SK-N-SH (cell line): Measurements from ENCODE around the gene PDE8A. TPM values are rescaled to one million over a fixed set of nuclear protein-coding genes. Genes with fewer than 3 reads are reported as not detected.
A peak's percentile ranks its signal among the peaks of the same experiment; 100 is the strongest.

Experiments used
- CTCF ChIA-PET: fragments of 300-600, 350-600 bp; formaldehyde crosslinking; extraction: SDS; loops from one replicate; lab custom pipeline; 2021; lab: Yijun Ruan, JAX
- POLR2A ChIA-PET: fragments of 350-600 bp; sonication (Branson Sonifier 250); formaldehyde crosslinking; extraction: SDS; loops from one replicate; lab custom pipeline; 2020; ENCODE audit warnings: antibody characterized with exemption, inconsistent platforms; lab: Yijun Ruan, JAX
- DNase-seq: peaks from one replicate; pipeline ENCODE4 v3.0.0; 2012
- H2AFZ ChIP-seq: fragments of 200-600 bp; sonication (generic); 2 replicates; pipeline ENCODE4 v1.8.1; 2016; ENCODE audit warnings: antibody characterized with exemption, mild to moderate bottlenecking, low read depth
- H3F3A ChIP-seq: fragments of 200-600 bp; sonication (generic); replicated peaks from 2 replicates; pipeline ENCODE3; 2016; ENCODE audit warnings: antibody characterized with exemption, mild to moderate bottlenecking; ENCODE audit not compliant: insufficient read depth
- H3K27ac ChIP-seq, 2 experiments: fragments of 200-500 bp in 1 of 2; fragments of 200-600 bp in 1 of 2; sonication (Bioruptor generic) in 1 of 2; sonication (generic), shearing (Covaris generic) in 1 of 2; 2 replicates each; pipeline versions ENCODE4 v1.5.1 to v1.6.1; 2014 to 2016; ENCODE audit warnings: low read depth in 2 of 2, inconsistent platforms in 1 of 2, low read length in 1 of 2, mild to moderate bottlenecking in 1 of 2, mixed read lengths in 1 of 2
- H3K27me3 ChIP-seq: fragments of 200-600 bp; sonication (generic), shearing (Covaris generic); 2 replicates; pipeline ENCODE4 v1.6.1; 2016; ENCODE audit warnings: mixed run types; ENCODE audit not compliant: insufficient read depth
- H3K36me3 ChIP-seq, 2 experiments: fragments of 200-500 bp in 1 of 2; fragments of 200-600 bp in 1 of 2; sonication (Bioruptor generic) in 1 of 2; sonication (generic) in 1 of 2; replicated peaks in 1 of 2; 2 replicates each; pipeline versions ENCODE3 to v1.5.1; 2014 to 2016; ENCODE audit warnings: low read length in 1 of 2, mild to moderate bottlenecking in 1 of 2; ENCODE audit not compliant: insufficient read depth in 2 of 2, control insufficient read depth in 1 of 2
- H3K4me1 ChIP-seq, 2 experiments: fragments of 200-500 bp in 1 of 2; fragments of 200-600 bp in 1 of 2; sonication (Bioruptor generic) in 1 of 2; sonication (generic), shearing (Covaris generic) in 1 of 2; 2 replicates each; pipeline versions ENCODE4 v1.5.1 to v1.6.1; 2014 to 2016; ENCODE audit warnings: low read depth in 1 of 2, low read length in 1 of 2, mixed run types in 1 of 2; ENCODE audit not compliant: insufficient read depth in 2 of 2, control insufficient read depth in 1 of 2
- H3K4me2 ChIP-seq: fragments of 200-600 bp; sonication (generic), shearing (Covaris generic); 2 replicates; pipeline ENCODE4 v1.6.1; 2017; ENCODE audit warnings: mixed run types
- H3K4me3 ChIP-seq, 2 experiments: fragments of 200-500 bp in 1 of 2; fragments of 200-600 bp in 1 of 2; sonication (Bioruptor generic) in 1 of 2; sonication (generic), shearing (Covaris generic) in 1 of 2; 2 replicates each; pipeline versions ENCODE4 v1.5.1 to v1.8.1; 2014 to 2016; ENCODE audit warnings: low read depth in 2 of 2, inconsistent platforms in 1 of 2, low read length in 1 of 2, mild to moderate bottlenecking in 1 of 2, mixed read lengths in 1 of 2, moderate library complexity in 1 of 2
- H3K79me2 ChIP-seq: fragments of 200-600 bp; sonication (generic); 2 replicates; pipeline ENCODE4 v1.8.1; 2017; ENCODE audit warnings: mild to moderate bottlenecking; ENCODE audit not compliant: insufficient read depth
- H3K9ac ChIP-seq: fragments of 200-600 bp; sonication (generic); 2 replicates; pipeline ENCODE4 v1.6.1; 2017; ENCODE audit warnings: mixed run types
- H3K9me2 ChIP-seq: fragments of 200-600 bp; sonication (generic); 2 replicates; pipeline ENCODE4 v1.6.1; 2017; ENCODE audit warnings: mixed run types
- H3K9me3 ChIP-seq: fragments of 200-600 bp; sonication (generic); 2 replicates; pipeline ENCODE4 v1.6.1; 2017; ENCODE audit warnings: mixed run types, mild to moderate bottlenecking, moderate library complexity
- H4K20me1 ChIP-seq: fragments of 200-600 bp; sonication (generic); 2 replicates; pipeline ENCODE4 v1.6.1; 2017; ENCODE audit warnings: mild to moderate bottlenecking, mixed run types; ENCODE audit not compliant: insufficient read depth
- CHD2 ChIP-seq: fragments of 150-350 bp; IDR thresholded peaks from 2 replicates; pipeline ENCODE4 v1.6.1; 2018; ENCODE audit warnings: low read length; ENCODE audit not compliant: partially characterized antibody
- EP300 ChIP-seq, 2 experiments: IDR thresholded peaks; 2 replicates each; pipeline versions ENCODE4 v1.4.0 to v1.6.1; 2012; ENCODE audit warnings: borderline replicate concordance in 1 of 2, low read depth in 1 of 2, low read length in 1 of 2
- FOXJ3 ChIP-seq: sonication (generic); formaldehyde crosslinking; IDR thresholded peaks from 2 replicates; pipeline ENCODE4 v1.5.1; 2020; ENCODE audit warnings: mild to moderate bottlenecking, missing genetic modification reagents
- GABPA ChIP-seq: IDR thresholded peaks from 2 replicates; pipeline ENCODE4 v1.4.0; 2012; ENCODE audit warnings: low read depth, mild to moderate bottlenecking
- JUND ChIP-seq: IDR thresholded peaks from 2 replicates; pipeline ENCODE4 v1.4.0; 2012
- MXI1 ChIP-seq: IDR thresholded peaks from 2 replicates; pipeline ENCODE4 v1.6.1; 2012; ENCODE audit warnings: mild to moderate bottlenecking, low read depth, low read length, improper control_type of control experiment
- NFIC ChIP-seq: IDR thresholded peaks from 2 replicates; pipeline ENCODE4 v1.4.0; 2012; ENCODE audit warnings: borderline replicate concordance
- RFX5 ChIP-seq: IDR thresholded peaks from 2 replicates; pipeline ENCODE4 v1.6.1; 2012; ENCODE audit warnings: mild to moderate bottlenecking, improper control_type of control experiment, low read length
- SMC3 ChIP-seq: IDR thresholded peaks from 2 replicates; pipeline ENCODE4 v1.6.1; 2012; ENCODE audit warnings: low read depth, low read length, improper control_type of control experiment
- TEAD4 ChIP-seq: IDR thresholded peaks from 2 replicates; pipeline ENCODE4 v1.4.0; 2012; ENCODE audit warnings: mild to moderate bottlenecking, borderline replicate concordance; ENCODE audit not compliant: insufficient read depth
- WGBS: methylation state at CpG from one replicate; pipeline ENCODE4 v1.1.6; 2017; ENCODE audit warnings: low lambda C conversion rate; 5-methylcytosine and 5-hydroxymethylcytosine counted together
- polyA plus RNA-seq, 3 experiments: library from polyadenylated mRNA; depleted of rRNA; stranded (reverse); fragments of >200 nt; gene quantifications; 2 replicates each; pipeline ENCODE4 v1.2.3, GENCODE V29; 2012
- TF ChIP-seq, protein P1 (sequence below): fragments of 200-600 bp; sonication (generic); IDR thresholded peaks from 2 replicates; pipeline ENCODE4 v1.6.1; 2017; ENCODE audit warnings: antibody characterized with exemption, mild to moderate bottlenecking, moderate library complexity
- TF ChIP-seq, protein P2 (sequence below): IDR thresholded peaks from 2 replicates; pipeline ENCODE4 v1.4.0; 2012; ENCODE audit warnings: low read depth

The PDE8A gene, protein sequence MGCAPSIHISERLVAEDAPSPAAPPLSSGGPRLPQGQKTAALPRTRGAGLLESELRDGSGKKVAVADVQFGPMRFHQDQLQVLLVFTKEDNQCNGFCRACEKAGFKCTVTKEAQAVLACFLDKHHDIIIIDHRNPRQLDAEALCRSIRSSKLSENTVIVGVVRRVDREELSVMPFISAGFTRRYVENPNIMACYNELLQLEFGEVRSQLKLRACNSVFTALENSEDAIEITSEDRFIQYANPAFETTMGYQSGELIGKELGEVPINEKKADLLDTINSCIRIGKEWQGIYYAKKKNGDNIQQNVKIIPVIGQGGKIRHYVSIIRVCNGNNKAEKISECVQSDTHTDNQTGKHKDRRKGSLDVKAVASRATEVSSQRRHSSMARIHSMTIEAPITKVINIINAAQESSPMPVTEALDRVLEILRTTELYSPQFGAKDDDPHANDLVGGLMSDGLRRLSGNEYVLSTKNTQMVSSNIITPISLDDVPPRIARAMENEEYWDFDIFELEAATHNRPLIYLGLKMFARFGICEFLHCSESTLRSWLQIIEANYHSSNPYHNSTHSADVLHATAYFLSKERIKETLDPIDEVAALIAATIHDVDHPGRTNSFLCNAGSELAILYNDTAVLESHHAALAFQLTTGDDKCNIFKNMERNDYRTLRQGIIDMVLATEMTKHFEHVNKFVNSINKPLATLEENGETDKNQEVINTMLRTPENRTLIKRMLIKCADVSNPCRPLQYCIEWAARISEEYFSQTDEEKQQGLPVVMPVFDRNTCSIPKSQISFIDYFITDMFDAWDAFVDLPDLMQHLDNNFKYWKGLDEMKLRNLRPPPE
- 13.4 and 18.7 TPM in 2 replicates for polyA plus RNA-seq (2012; rRNA removed)
- 14.2 and 15.4 TPM in 2 replicates for polyA plus RNA-seq (2012; cell fraction: cytosol; rRNA removed)
- polyA plus RNA-seq (2012; cell fraction: nucleus; rRNA removed): 46.7 and 59.2 TPM in 2 replicates

DNA sequence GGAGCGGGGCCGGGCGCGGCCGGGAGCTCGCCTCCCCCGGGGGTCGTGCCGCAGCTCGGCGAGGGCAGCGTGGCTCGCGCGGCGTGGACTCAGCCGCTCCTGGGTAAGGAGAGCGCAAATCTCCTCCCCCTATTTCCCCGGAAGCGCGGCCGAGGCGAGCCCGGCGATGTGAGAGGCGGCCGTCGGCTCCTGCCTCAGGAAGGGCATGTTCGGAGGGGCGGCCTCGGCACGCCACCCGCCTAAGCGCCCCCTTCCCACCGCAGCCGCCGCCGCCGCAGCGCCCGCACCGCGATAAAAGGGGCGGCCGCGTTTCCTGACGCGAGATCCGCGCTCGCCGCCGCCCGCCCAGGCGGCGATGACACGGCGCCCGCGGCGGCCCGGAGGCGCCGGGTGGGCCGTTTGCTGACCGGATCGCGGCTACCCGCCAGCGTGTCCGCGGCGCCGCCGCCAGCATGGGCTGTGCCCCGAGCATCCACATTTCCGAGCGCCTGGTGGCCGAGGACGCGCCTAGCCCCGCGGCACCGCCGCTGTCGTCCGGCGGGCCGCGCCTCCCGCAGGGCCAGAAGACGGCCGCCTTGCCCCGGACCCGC is at the start of gene PDE8A:
PDE8A (plus strand) TSS at position 146 of the 590 bp plus-strand sequence; CDS start at position 453, 307 bp downstream.
- H3K9me2 ChIP-seq: no peaks in the 10 kb centered on the region
- WGBS: 0% methylated on average over 2 of the region's 95 CpGs
- peak within 1 kb of the TSS; percentile 87 to 88 for H3K4me3 ChIP-seq
- peaks cover 0 to 9% of the 10 kb centered on the region in 2 experiments; a peak in 3 of 4 replicates for H3K4me1 ChIP-seq
- no peak for TF ChIP-seq FOXJ3 (CRISPR knock-in tag)
- no peak for TF ChIP-seq TEAD4
- TF ChIP-seq EP300 (IDR thresholded peaks at IDR 0.05; ENCODE audit: borderline replicate concordance in 1 of 2, low read depth in 1 of 2, low read length in 1 of 2): no peak
- TF ChIP-seq, protein P1, sequence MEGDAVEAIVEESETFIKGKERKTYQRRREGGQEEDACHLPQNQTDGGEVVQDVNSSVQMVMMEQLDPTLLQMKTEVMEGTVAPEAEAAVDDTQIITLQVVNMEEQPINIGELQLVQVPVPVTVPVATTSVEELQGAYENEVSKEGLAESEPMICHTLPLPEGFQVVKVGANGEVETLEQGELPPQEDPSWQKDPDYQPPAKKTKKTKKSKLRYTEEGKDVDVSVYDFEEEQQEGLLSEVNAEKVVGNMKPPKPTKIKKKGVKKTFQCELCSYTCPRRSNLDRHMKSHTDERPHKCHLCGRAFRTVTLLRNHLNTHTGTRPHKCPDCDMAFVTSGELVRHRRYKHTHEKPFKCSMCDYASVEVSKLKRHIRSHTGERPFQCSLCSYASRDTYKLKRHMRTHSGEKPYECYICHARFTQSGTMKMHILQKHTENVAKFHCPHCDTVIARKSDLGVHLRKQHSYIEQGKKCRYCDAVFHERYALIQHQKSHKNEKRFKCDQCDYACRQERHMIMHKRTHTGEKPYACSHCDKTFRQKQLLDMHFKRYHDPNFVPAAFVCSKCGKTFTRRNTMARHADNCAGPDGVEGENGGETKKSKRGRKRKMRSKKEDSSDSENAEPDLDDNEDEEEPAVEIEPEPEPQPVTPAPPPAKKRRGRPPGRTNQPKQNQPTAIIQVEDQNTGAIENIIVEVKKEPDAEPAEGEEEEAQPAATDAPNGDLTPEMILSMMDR: no peak
- TF ChIP-seq GABPA: no peak
- TF ChIP-seq JUND: no peak
- TF ChIP-seq MXI1: no peak
- no peak for TF ChIP-seq SMC3
- no peak for TF ChIP-seq NFIC
- TF ChIP-seq CHD2: no peak
- no peak for TF ChIP-seq RFX5
- TF ChIP-seq, protein P2, sequence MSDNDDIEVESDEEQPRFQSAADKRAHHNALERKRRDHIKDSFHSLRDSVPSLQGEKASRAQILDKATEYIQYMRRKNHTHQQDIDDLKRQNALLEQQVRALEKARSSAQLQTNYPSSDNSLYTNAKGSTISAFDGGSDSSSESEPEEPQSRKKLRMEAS: no peak
- no peaks in the 10 kb centered on the region for H3K27me3 ChIP-seq
- ChIA-PET POLR2A (no interaction called here), CTCF (interaction anchor here (1.0 to 3.5 kb wide), 9 partner anchors 10 to 187 kb away, joined by 3 to 19 read pairs (median 4); no protein-coding TSS in a partner anchor)
- H3K27ac ChIP-seq: peak within 1 kb of the TSS; percentile 88 to 89
- no peaks in the 10 kb centered on the region for H3F3A ChIP-seq
- H3K79me2 ChIP-seq: peaks cover 46% of the 10 kb centered on the region
- H2AFZ ChIP-seq: peak within 1 kb of the TSS; percentile 91
- DNase-seq: peak; percentile 78
- H3K4me2 ChIP-seq: peak within 1 kb of the TSS; percentile 82
- H3K9ac ChIP-seq: peak within 1 kb of the TSS; percentile 80
- H3K36me3 ChIP-seq: no peaks in the 10 kb centered on the region
- peaks cover 26% of the 10 kb centered on the region; the same call in 1 of the 2 replicates for H4K20me1 ChIP-seq
- no peaks in the 10 kb centered on the region for H3K9me3 ChIP-seq
